ENCODE data around the gene CTNNA3.
A peak's percentile ranks its signal among the peaks of the same experiment; 100 is the strongest.
"Not testable (repeated sequence)": the region's sequence is repeated elsewhere in the genome, so short reads cannot be mapped to it uniquely, and the experiment has no call there.

Gene CTNNA3

GRCh38 chr10:67599597-67599996 lies 96.4 kb downstream of the CTNNA3 start:
- DNase-seq = no peak

GRCh38 chr10:67596641-67597040 lies 99.4 kb downstream of the CTNNA3 start:
- DNase-seq = no peak

GRCh38 chr10:67587771-67588170 lies 108.2 kb downstream of the CTNNA3 start:
- no peak for DNase-seq

- DNase-seq = no peak
Observed at GRCh38 chr10:67575532-67575931, 120.5 kb downstream of the CTNNA3 start.

- DNase-seq = no peak
Observed at GRCh38 chr10:67573484-67573883, 122.5 kb downstream of the CTNNA3 start.

- DNase-seq = no peak
Observed at GRCh38 chr10:67571503-67571902, 124.5 kb downstream of the CTNNA3 start.

- DNase-seq = not testable (repeated sequence)
Observed at GRCh38 chr10:67558311-67558710, 137.7 kb downstream of the CTNNA3 start.

GRCh38 chr10:67553254-67553653 lies 142.7 kb downstream of the CTNNA3 start:
- DNase-seq = no peak

GRCh38 chr10:67550838-67551402 lies 145.1 kb downstream of the CTNNA3 start:
- DNase-seq = no peak

- no peak for DNase-seq
Observed at GRCh38 chr10:67550046-67550445, 145.9 kb downstream of the CTNNA3 start.

GRCh38 chr10:67549390-67549789 lies 146.6 kb downstream of the CTNNA3 start:
- no peak for DNase-seq

- DNase-seq = no peak
Observed at GRCh38 chr10:67541411-67541810, 154.6 kb downstream of the CTNNA3 start.

GRCh38 chr10:67539312-67539711 lies 156.7 kb downstream of the CTNNA3 start:
- DNase-seq = no peak

GRCh38 chr10:67537906-67538305 lies 158.1 kb downstream of the CTNNA3 start:
- no peak for DNase-seq

GRCh38 chr10:67533376-67533775 lies 162.6 kb downstream of the CTNNA3 start:
- no peak for DNase-seq

- not testable (repeated sequence) for DNase-seq
Observed at GRCh38 chr10:67530990-67531389, 165.0 kb downstream of the CTNNA3 start.

GRCh38 chr10:67527351-67527750 lies 168.6 kb downstream of the CTNNA3 start:
- DNase-seq = no peak

GRCh38 chr10:67521546-67521945 lies 174.4 kb downstream of the CTNNA3 start:
- no peak for DNase-seq

- peak in 1 of 2 experiments; percentile 31 for DNase-seq
Observed at GRCh38 chr10:67520924-67521520, 175.0 kb downstream of the CTNNA3 start.

GRCh38 chr10:67519434-67519833 lies 176.6 kb downstream of the CTNNA3 start:
- DNase-seq = no peak

- DNase-seq = no peak
Observed at GRCh38 chr10:67518756-67519155, 177.2 kb downstream of the CTNNA3 start.

GRCh38 chr10:67518043-67518442 lies 178.0 kb downstream of the CTNNA3 start:
- no peak for DNase-seq

- DNase-seq = no peak
Observed at GRCh38 chr10:67506757-67507091, 189.3 kb downstream of the CTNNA3 start.

- DNase-seq = no peak
Observed at GRCh38 chr10:67506083-67506756, 189.8 kb downstream of the CTNNA3 start.
